SK-N-SH treated with all-trans-retinoic acid at 6 μM for 48 hours (cell line): ENCODE data around the gene CHRNA7.

Experiments
- ATAC-seq: fragments of 200-7000 bp; cut with Tn5 transposase; 3 replicates; pipeline ENCODE4 v1.9.1; 2020; ENCODE audit warnings: mild to moderate bottlenecking, moderate library complexity
- ARNTL ChIP-seq: fragments of 450-650 bp; formaldehyde crosslinking; IDR thresholded peaks from 2 replicates; pipeline ENCODE4 v1.5.0; 2020; ENCODE audit warnings: low read depth, mild to moderate bottlenecking, moderate library complexity, borderline replicate concordance
- BACH2 ChIP-seq: fragments of 250-450 bp; sonication (Bioruptor Pico); IDR thresholded peaks from 2 replicates; pipeline ENCODE4 v1.9.0; 2021; ENCODE audit warnings: mild to moderate bottlenecking, borderline replicate concordance
- CREB5 ChIP-seq: fragments of 250-450 bp; sonication (Bioruptor Pico); IDR thresholded peaks from 2 replicates; pipeline ENCODE4 v1.5.1; 2020; ENCODE audit warnings: low read depth, mild to moderate bottlenecking, moderate library complexity
- CSDC2 ChIP-seq: fragments of 250-450 bp; sonication (Bioruptor Pico); IDR thresholded peaks from 2 replicates; pipeline ENCODE4 v1.5.0; 2020; ENCODE audit warnings: mild to moderate bottlenecking, moderate library complexity
- ESRRG ChIP-seq: fragments of 250-450 bp; sonication (Bioruptor Pico); IDR thresholded peaks from 2 replicates; pipeline ENCODE4 v1.6.1; 2021; ENCODE audit warnings: mild to moderate bottlenecking
- GLIS3 ChIP-seq: fragments of 250-450 bp; sonication (Bioruptor Pico); IDR thresholded peaks from 2 replicates; pipeline ENCODE4 v1.5.0; 2020; ENCODE audit warnings: mild to moderate bottlenecking, moderate library complexity
- ISL1 ChIP-seq: fragments of 250-450 bp; sonication (Bioruptor Pico); IDR thresholded peaks from 2 replicates; pipeline ENCODE4 v2.1.2; 2022; ENCODE audit warnings: mild to moderate bottlenecking, moderate library complexity
- OSR1 ChIP-seq: fragments of 250-450 bp; sonication (Bioruptor Pico); IDR thresholded peaks from 2 replicates; pipeline ENCODE4 v1.8.0; 2022; ENCODE audit warnings: moderate library complexity, mild to moderate bottlenecking, inconsistent platforms
- PATZ1 ChIP-seq: fragments of 250-450 bp; sonication (Bioruptor Pico); IDR thresholded peaks from 2 replicates; pipeline ENCODE4 v1.8.0; 2020; ENCODE audit warnings: mild to moderate bottlenecking, moderate library complexity, borderline replicate concordance
- PPARA ChIP-seq: fragments of 250-450 bp; sonication (Bioruptor Pico); IDR thresholded peaks from 2 replicates; pipeline ENCODE4 v1.5.0; 2020; ENCODE audit warnings: mild to moderate bottlenecking, borderline replicate concordance
- SNAI2 ChIP-seq: fragments of 250-450 bp; sonication (Bioruptor Pico); IDR thresholded peaks from 2 replicates; pipeline ENCODE4 v1.5.0; 2020; ENCODE audit warnings: mild to moderate bottlenecking, moderate library complexity
- TCF4 ChIP-seq: fragments of 250-450 bp; sonication (Bioruptor Pico); IDR thresholded peaks from 2 replicates; pipeline ENCODE4 v1.8.0; 2021; ENCODE audit warnings: mild to moderate bottlenecking, moderate library complexity, borderline replicate concordance
- TOX ChIP-seq: fragments of 250-450 bp; sonication (Bioruptor Pico); IDR thresholded peaks from 2 replicates; pipeline ENCODE4 v1.8.0; 2021; ENCODE audit warnings: mild to moderate bottlenecking, moderate library complexity, borderline replicate concordance
- TSHZ2 ChIP-seq: fragments of 250-450 bp; sonication (Bioruptor Pico); IDR thresholded peaks from 2 replicates; pipeline ENCODE4 v1.5.0; 2020; ENCODE audit warnings: mild to moderate bottlenecking, moderate library complexity
- ZC3H10 ChIP-seq: fragments of 250-450 bp; sonication (Bioruptor Pico); IDR thresholded peaks from 2 replicates; pipeline ENCODE4 v1.5.1; 2021; ENCODE audit warnings: mild to moderate bottlenecking, moderate library complexity
- ZFP3 ChIP-seq: fragments of 250-450 bp; sonication (Bioruptor Pico); IDR thresholded peaks from 2 replicates; pipeline ENCODE4 v1.5.0; 2020; ENCODE audit warnings: mild to moderate bottlenecking, moderate library complexity
- ZFP30 ChIP-seq: fragments of 450-650 bp; formaldehyde crosslinking; IDR thresholded peaks from 2 replicates; pipeline ENCODE4 v1.5.0; 2022; ENCODE audit warnings: mild to moderate bottlenecking, moderate library complexity
- ZNF565 ChIP-seq: fragments of 450-650 bp; formaldehyde crosslinking; conservative IDR thresholded peaks from 2 replicates; pipeline ENCODE4 v1.5.0; 2020; ENCODE audit warnings: low read depth, mild to moderate bottlenecking, moderate library complexity
- ZNF70 ChIP-seq: fragments of 450-650 bp; formaldehyde crosslinking; IDR thresholded peaks from 2 replicates; pipeline ENCODE4 v1.5.0; 2020; ENCODE audit warnings: mild to moderate bottlenecking, moderate library complexity
- ZNF8 ChIP-seq: fragments of 450-650 bp; formaldehyde crosslinking; IDR thresholded peaks from 2 replicates; pipeline ENCODE4 v1.5.0; 2020; ENCODE audit warnings: mild to moderate bottlenecking, moderate library complexity
- TF ChIP-seq, protein P1 (sequence below): fragments of 250-450 bp; sonication (Bioruptor Pico); IDR thresholded peaks from 2 replicates; pipeline ENCODE4 v1.8.0; 2021; ENCODE audit warnings: low read depth, mild to moderate bottlenecking, moderate library complexity, borderline replicate concordance
- TF ChIP-seq, protein P2 (sequence below): fragments of 250-450 bp; sonication (Bioruptor Pico); IDR thresholded peaks from 2 replicates; pipeline ENCODE4 v1.5.1; 2021; ENCODE audit warnings: mild to moderate bottlenecking, moderate library complexity

CHRNA7 gene

DNA sequence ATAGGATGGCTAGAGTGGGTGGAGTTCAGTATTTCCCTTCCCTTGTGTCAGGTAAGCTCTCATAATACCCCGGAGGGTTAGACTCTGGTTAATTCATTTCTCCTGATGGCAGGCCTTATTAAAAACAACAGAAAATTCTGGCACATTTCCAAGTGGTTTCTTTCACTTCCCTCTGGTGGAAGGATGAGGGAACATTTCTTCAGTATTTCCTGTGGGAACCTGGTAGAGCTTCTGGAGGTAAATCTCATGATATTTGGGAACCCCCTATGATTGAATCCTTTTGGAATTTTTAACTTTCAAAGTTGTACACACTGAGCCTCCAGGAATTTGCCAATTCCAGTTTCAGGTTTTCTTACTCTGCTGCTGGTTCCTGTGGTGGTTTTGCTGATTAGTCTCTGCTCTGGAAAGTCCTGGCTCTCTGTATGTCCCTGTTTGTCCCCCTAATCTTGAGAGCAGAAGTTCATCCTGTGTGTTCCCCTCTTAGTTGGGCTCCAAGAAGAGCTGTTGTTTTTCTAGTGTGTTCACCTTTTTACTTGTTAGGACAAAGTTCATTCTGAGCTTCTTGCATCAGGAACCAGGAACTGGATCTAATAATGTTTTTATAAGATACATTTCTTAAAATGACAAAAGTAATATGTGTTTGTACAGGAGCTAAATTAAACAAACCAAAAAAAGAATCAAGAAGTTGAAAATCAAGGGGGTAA lies 12.1 kb downstream of the CHRNA7 start:
- TF ChIP-seq ESRRG (CRISPR knock-in tag) (no peak), ZNF70 (CRISPR knock-in tag) (no peak), GLIS3 (CRISPR knock-in tag) (no peak), ARNTL (CRISPR knock-in tag) (no peak), TCF4 (CRISPR knock-in tag) (no peak), ZNF565 (CRISPR knock-in tag) (no peak), ZFP3 (CRISPR knock-in tag) (no peak), SNAI2 (no peak), CSDC2 (CRISPR knock-in tag) (no peak), PPARA (CRISPR knock-in tag) (no peak), TSHZ2 (CRISPR knock-in tag) (no peak), OSR1 (CRISPR knock-in tag) (no peak), BACH2 (CRISPR knock-in tag) (no peak), ZFP30 (CRISPR knock-in tag) (no peak)
- ATAC-seq, result no peak

GRCh38 chr15:32053719-32054118 lies 23.4 kb downstream of the CHRNA7 start:
- TF ChIP-seq ZNF8 (no peak), ESRRG (CRISPR knock-in tag) (no peak)
- no peak for ATAC-seq

DNA sequence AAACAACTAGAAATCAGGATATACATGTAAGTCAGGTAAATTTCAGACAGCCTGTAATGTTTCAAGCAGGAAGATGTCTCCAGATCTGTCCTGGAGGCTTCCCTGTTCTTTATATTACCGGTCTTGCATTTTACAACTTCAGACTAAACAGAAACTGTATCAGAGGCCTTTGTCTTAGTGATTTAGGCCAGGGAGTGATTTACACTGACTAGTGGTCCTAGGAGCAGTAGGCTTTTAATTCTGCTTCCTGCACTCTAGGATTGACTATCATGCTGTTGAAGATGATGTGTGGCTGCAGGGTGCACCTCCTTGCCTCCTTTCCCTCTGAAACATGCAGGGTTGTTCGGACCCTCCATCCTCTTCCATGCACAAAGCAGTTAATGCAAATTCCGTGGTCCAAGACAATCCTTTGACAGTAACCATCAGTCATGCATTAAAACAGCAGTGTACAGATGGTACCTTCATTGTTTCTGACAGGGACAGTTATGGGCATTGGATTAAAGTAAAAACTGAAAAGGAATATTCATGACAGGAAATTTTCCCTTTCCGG lies 27.6 kb downstream of the CHRNA7 start:
- no peak for ATAC-seq

More for the DNA sequence above, 27.6 kb downstream of the CHRNA7 start:
- TF ChIP-seq CREB5 (no peak), OSR1 (CRISPR knock-in tag) (no peak), ZFP30 (CRISPR knock-in tag) (no peak), ESRRG (CRISPR knock-in tag) (no peak), TCF4 (CRISPR knock-in tag) (no peak), ZNF70 (CRISPR knock-in tag) (no peak), TOX (CRISPR knock-in tag) (no peak), ARNTL (CRISPR knock-in tag) (no peak), ZC3H10 (CRISPR knock-in tag) (no peak), ISL1 (CRISPR knock-in tag) (no peak), CSDC2 (CRISPR knock-in tag) (no peak), PPARA (CRISPR knock-in tag) (no peak), PATZ1 (CRISPR knock-in tag) (no peak), ZFP3 (CRISPR knock-in tag) (no peak), BACH2 (CRISPR knock-in tag) (no peak), TSHZ2 (CRISPR knock-in tag) (no peak), GLIS3 (CRISPR knock-in tag) (no peak)
- TF ChIP-seq, protein P1, sequence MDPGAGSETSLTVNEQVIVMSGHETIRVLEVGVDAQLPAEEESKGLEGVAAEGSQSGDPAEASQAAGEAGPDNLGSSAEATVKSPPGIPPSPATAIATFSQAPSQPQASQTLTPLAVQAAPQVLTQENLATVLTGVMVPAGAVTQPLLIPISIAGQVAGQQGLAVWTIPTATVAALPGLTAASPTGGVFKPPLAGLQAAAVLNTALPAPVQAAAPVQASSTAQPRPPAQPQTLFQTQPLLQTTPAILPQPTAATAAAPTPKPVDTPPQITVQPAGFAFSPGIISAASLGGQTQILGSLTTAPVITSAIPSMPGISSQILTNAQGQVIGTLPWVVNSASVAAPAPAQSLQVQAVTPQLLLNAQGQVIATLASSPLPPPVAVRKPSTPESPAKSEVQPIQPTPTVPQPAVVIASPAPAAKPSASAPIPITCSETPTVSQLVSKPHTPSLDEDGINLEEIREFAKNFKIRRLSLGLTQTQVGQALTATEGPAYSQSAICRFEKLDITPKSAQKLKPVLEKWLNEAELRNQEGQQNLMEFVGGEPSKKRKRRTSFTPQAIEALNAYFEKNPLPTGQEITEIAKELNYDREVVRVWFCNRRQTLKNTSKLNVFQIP (CRISPR knock-in tag), result no peak
- TF ChIP-seq, protein P2, sequence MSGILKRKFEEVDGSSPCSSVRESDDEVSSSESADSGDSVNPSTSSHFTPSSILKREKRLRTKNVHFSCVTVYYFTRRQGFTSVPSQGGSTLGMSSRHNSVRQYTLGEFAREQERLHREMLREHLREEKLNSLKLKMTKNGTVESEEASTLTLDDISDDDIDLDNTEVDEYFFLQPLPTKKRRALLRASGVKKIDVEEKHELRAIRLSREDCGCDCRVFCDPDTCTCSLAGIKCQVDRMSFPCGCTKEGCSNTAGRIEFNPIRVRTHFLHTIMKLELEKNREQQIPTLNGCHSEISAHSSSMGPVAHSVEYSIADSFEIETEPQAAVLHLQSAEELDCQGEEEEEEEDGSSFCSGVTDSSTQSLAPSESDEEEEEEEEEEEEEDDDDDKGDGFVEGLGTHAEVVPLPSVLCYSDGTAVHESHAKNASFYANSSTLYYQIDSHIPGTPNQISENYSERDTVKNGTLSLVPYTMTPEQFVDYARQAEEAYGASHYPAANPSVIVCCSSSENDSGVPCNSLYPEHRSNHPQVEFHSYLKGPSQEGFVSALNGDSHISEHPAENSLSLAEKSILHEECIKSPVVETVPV, result no peak
